K562 (cell line): ENCODE data around the gene PEPD. TPM values are rescaled to one million over a fixed set of nuclear protein-coding genes. Genes with fewer than 3 reads are reported as not detected.

Source experiments
- ATAC-seq: fragments of 200-7000 bp; cut with Tn5 transposase; 3 replicates; pipeline ENCODE4 v1.9.1; 2020; ENCODE audit warnings: moderate library complexity
- BruUV-seq: library from RNA; stranded (reverse); fragments of 400-500 nt; replicated peaks from 2 replicates; lab custom pipeline; 2021; lab: Mats Ljungman, UMichigan
- CTCF ChIA-PET: fragments of 300-600 bp; formaldehyde crosslinking; extraction: SDS; loops from one replicate; lab custom pipeline; 2021; ENCODE audit warnings: low intra/inter-chr PET ratio; lab: Yijun Ruan, JAX
- POLR2A ChIA-PET: fragments of 300-600, 350-650 bp; sonication (Branson Sonifier 250); formaldehyde crosslinking; extraction: SDS; loops from one replicate; lab custom pipeline; 2021; ENCODE audit warnings: antibody characterized with exemption, inconsistent platforms; lab: Yijun Ruan, JAX
- DNase-seq, 4 experiments: peaks; one replicate each; pipeline versions ENCODE4 v3.0.0 to v3.0.0-alpha.2; 2011 to 2018; ENCODE audit warnings: low spot score in 3 of 4, mixed read lengths in 3 of 4; ENCODE audit errors: extremely low read depth in 1 of 4
- FAIRE-seq: peaks from 2 replicates; lab custom pipeline; 2011; peaks lifted over from hg19 to GRCh38; lab: Jason Lieb, UNC
- H2AFZ ChIP-seq: 2 replicates; pipeline ENCODE4 v1.6.0; 2011; ENCODE audit warnings: low read depth, low read length, control low read depth, inconsistent platforms
- H3K27ac ChIP-seq: fragments of 200-600 bp; 3 replicates; pipeline ENCODE4 v1.8.0; 2011; ENCODE audit warnings: low read depth, mild to moderate bottlenecking, control low read depth, inconsistent platforms, low read length, moderate library complexity, mixed read lengths; ENCODE audit errors: extremely low read depth
- H3K27me3 ChIP-seq, 2 experiments: fragments of 300-600 bp in 1 of 2; 2 replicates in 1 of 2; 3 replicates in 1 of 2; pipeline versions ENCODE4 v1.6.0 to v1.8.0; 2011; ENCODE audit warnings: inconsistent platforms in 2 of 2, low read length in 2 of 2, mild to moderate bottlenecking in 1 of 2, mixed read lengths in 1 of 2, moderate library complexity in 1 of 2; ENCODE audit not compliant: control insufficient read depth in 2 of 2, insufficient read depth in 2 of 2
- H3K36me3 ChIP-seq: fragments of 300-600 bp; 3 replicates; pipeline ENCODE4 v1.8.0; 2011; ENCODE audit warnings: mild to moderate bottlenecking, low read length, inconsistent platforms; ENCODE audit not compliant: control insufficient read depth, insufficient read depth
- H3K4me1 ChIP-seq, 2 experiments: fragments of 200-600 bp in 1 of 2; replicated peaks in 1 of 2; 2 replicates in 1 of 2; 3 replicates in 1 of 2; pipeline versions ENCODE4 v1.5.1 to v1.8.0; 2011; ENCODE audit warnings: inconsistent platforms in 2 of 2, low read length in 2 of 2, mild to moderate bottlenecking in 1 of 2, mixed read lengths in 1 of 2, moderate library complexity in 1 of 2; ENCODE audit not compliant: control insufficient read depth in 2 of 2, insufficient read depth in 2 of 2
- H3K4me2 ChIP-seq: 2 replicates; pipeline ENCODE4 v1.6.1; 2011; ENCODE audit warnings: low read length, control low read depth, inconsistent platforms, mixed read lengths; ENCODE audit not compliant: insufficient read depth
- H3K4me3 ChIP-seq: fragments of 200-600 bp; sonication (generic), shearing (Covaris generic); 2 replicates; pipeline ENCODE4 v1.5.1; 2016; ENCODE audit warnings: control low read depth, inconsistent platforms
- H3K79me2 ChIP-seq: fragments of 200-600 bp; 3 replicates; pipeline ENCODE4 v1.8.0; 2011; ENCODE audit warnings: low read length, inconsistent platforms; ENCODE audit not compliant: control insufficient read depth, insufficient read depth
- H3K9ac ChIP-seq, 2 experiments: 2 replicates each; pipeline versions ENCODE4 v1.6.0 to v1.6.1; 2011; ENCODE audit warnings: low read depth in 2 of 2, low read length in 2 of 2, control low read depth in 1 of 2, inconsistent platforms in 1 of 2, mild to moderate bottlenecking in 1 of 2, mixed read lengths in 1 of 2; ENCODE audit not compliant: insufficient read depth in 1 of 2
- H3K9me1 ChIP-seq: one replicate; pipeline ENCODE4 v1.6.0; 2011; ENCODE audit warnings: inconsistent platforms, mild to moderate bottlenecking, low read length, moderate library complexity; ENCODE audit not compliant: control insufficient read depth, insufficient read depth
- H3K9me3 ChIP-seq: replicated peaks from 2 replicates; pipeline ENCODE4 v1.5.1; 2011; ENCODE audit warnings: low read depth, low read length, inconsistent platforms; ENCODE audit not compliant: control insufficient read depth, insufficient read depth
- H4K20me1 ChIP-seq: replicated peaks from 2 replicates; pipeline ENCODE4 v1.6.1; 2011; ENCODE audit warnings: low read length, inconsistent platforms, mixed read lengths; ENCODE audit not compliant: control insufficient read depth, insufficient read depth
- ATF1 ChIP-seq, 2 experiments: fragments of 450-650 bp in 1 of 2; IDR thresholded peaks; 2 replicates each; pipeline ENCODE4 v1.6.1; 2016; ENCODE audit warnings: missing compliant biosample characterization in 1 of 2, missing genetic modification characterization in 1 of 2
- CCAR2 ChIP-seq: fragments of 200-400 bp; formaldehyde crosslinking; IDR thresholded peaks from 2 replicates; pipeline ENCODE4 v1.6.1; 2017; ENCODE audit warnings: mild to moderate bottlenecking, low read depth, low read length
- DIDO1 ChIP-seq: fragments of 450-650 bp; IDR thresholded peaks from 2 replicates; pipeline ENCODE4 v1.6.1; 2016; ENCODE audit warnings: low read depth, missing biosample characterization, missing genetic modification characterization
- ELF4 ChIP-seq: fragments of 450-650 bp; formaldehyde crosslinking; IDR thresholded peaks from 2 replicates; pipeline ENCODE4 v1.4.0; 2022; ENCODE audit warnings: missing genetic modification characterization
- KLF10 ChIP-seq: fragments of 250-450 bp; sonication (Bioruptor Pico); IDR thresholded peaks from 2 replicates; pipeline ENCODE4 v1.6.1; 2021; ENCODE audit warnings: matching md5 sums
- OTX1 ChIP-seq: fragments of 450-650 bp; formaldehyde crosslinking; IDR thresholded peaks from 2 replicates; pipeline ENCODE4 v1.4.0; 2022; ENCODE audit warnings: mild to moderate bottlenecking
- SMAD4 ChIP-seq: fragments of 250-450 bp; sonication (Bioruptor Pico); conservative IDR thresholded peaks from 2 replicates; pipeline ENCODE4 v1.8.0; 2021; ENCODE audit warnings: inconsistent platforms, mild to moderate bottlenecking, moderate library complexity
- SMARCA5 ChIP-seq: fragments of 450-650 bp; IDR thresholded peaks from 2 replicates; pipeline ENCODE4 v1.6.1; 2016
- SRSF1 ChIP-seq: fragments of 200-400 bp; formaldehyde crosslinking; IDR thresholded peaks from 2 replicates; pipeline ENCODE4 v1.6.1; 2017; ENCODE audit warnings: mild to moderate bottlenecking, low read depth, low read length, moderate library complexity
- THRB ChIP-seq: fragments of 450-650 bp; formaldehyde crosslinking; conservative IDR thresholded peaks from 2 replicates; pipeline ENCODE4 v1.4.0; 2022; ENCODE audit warnings: mild to moderate bottlenecking, missing genetic modification characterization
- TSHZ1 ChIP-seq: fragments of 250-450 bp; sonication (Bioruptor Pico); IDR thresholded peaks from 2 replicates; pipeline ENCODE4 v1.4.0; 2020; ENCODE audit warnings: mild to moderate bottlenecking, moderate library complexity
- ZZZ3 ChIP-seq: fragments of 450-650 bp; IDR thresholded peaks from 2 replicates; pipeline ENCODE4 v1.6.1; 2016; ENCODE audit warnings: antibody characterized with exemption, mild to moderate bottlenecking, moderate library complexity
- WGBS: fragments of 100-300 bp; shearing (Covaris generic); methylation state at CpG from one replicate; pipeline ENCODE4 v1.1.6; 2016; ENCODE audit warnings: low coverage, mixed read lengths; ENCODE audit not compliant: insufficient coverage; ENCODE audit errors: missing lambda C conversion rate; 5-methylcytosine and 5-hydroxymethylcytosine counted together
- in situ Hi-C: fragments of 300-500 bp; cut with MboI; formaldehyde crosslinking; loops from 4 replicates; pipeline ENCODE4 v1.15.0; 2018; ENCODE audit warnings: inconsistent platforms, mixed read lengths
- intact Hi-C: fragments of 100-400 bp; cut with micrococcal nuclease; formaldehyde crosslinking; loops from 2 replicates; pipeline ENCODE4 v1.14.2; 2022
- polyA plus RNA-seq, 8 experiments: library from polyadenylated mRNA; depleted of rRNA in 4 of 8; stranded (reverse) in 5 of 8; unstranded in 3 of 8; fragments of >200 nt; fragmentation: Nextera tagmentation in 2 of 8; fragmentation: Illumina TruSeq in 1 of 8; extraction: Ambion mirVana in 2 of 8; extraction: Trizol in 1 of 8; gene quantifications; 2 replicates each; pipeline versions ENCODE4 v1.2.1 to v1.2.3, GENCODE V29; 2011 to 2014; ENCODE audit warnings: inconsistent platforms in 1 of 8, missing spikeins in 1 of 8
- total RNA-seq, 7 experiments: library from RNA; depleted of rRNA in 6 of 7; stranded (reverse); fragments of >200 nt in 6 of 7; fragmentation: Illumina TruSeq in 2 of 7; extraction: Trizol in 2 of 7; gene quantifications; 2 replicates each; pipeline versions ENCODE4 v1.2.1 to v1.2.3, GENCODE V29; 2011 to 2021; ENCODE audit warnings: low replicate concordance in 1 of 7

The PEPD gene
- total and polyA plus RNA-seq, 9 of the 15 experiments (the other 6 are each of a cell fraction or from before 2014, with no cell fraction given) = 1.3 to 19.2 (median 16.0) TPM

GRCh38 chr19:33512580-33513137, 8.9 kb downstream of the PEPD start:
- POLR2A ChIA-PET = interaction anchor here (0.8 kb wide), 1 partner anchor 9 kb away, joined by 4 read pairs; the partner anchor contains the start of gene PEPD
- no peak overlapping the region; a peak in 1 of 4 replicates for H3K9ac ChIP-seq
- peaks cover 0 to 3% of the 10 kb centered on the region in 2 experiments; a peak in 2 of 5 replicates for H3K27me3 ChIP-seq
- no peak overlapping the region for H3K4me3 ChIP-seq
- no peaks in the 10 kb centered on the region for H3K79me2 ChIP-seq
- H3K27ac ChIP-seq = no peak overlapping the region
- no peaks in the 10 kb centered on the region for H3K9me1 ChIP-seq
- peaks cover 22% of the 10 kb centered on the region for H4K20me1 ChIP-seq
- no peaks in the 10 kb centered on the region for H3K9me3 ChIP-seq
- BruUV-seq = no TSS peak
- no peak overlapping the region for H2AFZ ChIP-seq
- WGBS = 77% methylated on average over 21 of the region's 23 CpGs
- CTCF ChIA-PET = no interaction called here
- no peak for DNase-seq
- H3K36me3 ChIP-seq = no peaks in the 10 kb centered on the region
- peaks cover 0 to 10% of the 10 kb centered on the region in 2 experiments; a peak in 1 of 5 replicates for H3K4me1 ChIP-seq
- intact Hi-C loops (no loop called here), in situ Hi-C loops (no loop called here)
- ATAC-seq = no peak
- no peak for FAIRE-seq
- no peak overlapping the region for H3K4me2 ChIP-seq
- TF ChIP-seq THRB (CRISPR knock-in tag) (no peak), KLF10 (CRISPR knock-in tag) (no peak), DIDO1 (tag) (no peak), CCAR2 (no peak), SMARCA5 (no peak), ZZZ3 (no peak), ELF4 (CRISPR knock-in tag) (no peak), TSHZ1 (no peak), ATF1 (CRISPR knock-in tag; IDR thresholded peaks at IDR 0.05) (no peak), ATF1 (tag; IDR thresholded peaks at IDR 0.05) (no peak), SMAD4 (CRISPR knock-in tag) (no peak), OTX1 (CRISPR knock-in tag) (no peak), SRSF1 (no peak)
